ENCODE results near the gene ZNF761.
"Not testable (repeated sequence)": the region's sequence is repeated elsewhere in the genome, so short reads cannot be mapped to it uniquely, and the experiment has no call there.

GRCh38 chr19:53503151-53503550 is 71.4 kb downstream of the ZNF761 start:
- TF ChIP-seq POLR2A (IDR thresholded peaks at IDR 0.05); CTCF (IDR thresholded peaks at IDR 0.05 in 8 of 11, conservative IDR thresholded peaks at IDR 0.05 in 3 of 11): not testable (repeated sequence)

Measured in spleen (tissue), 7 donors.